Cardiac muscle cell (in vitro differentiated cells and primary cell): ENCODE measurements around the gene TRIM75. TPM values are rescaled to one million over a fixed set of nuclear protein-coding genes. Genes with fewer than 3 reads are reported as not detected.

Experiments
- DNase-seq, 2 donors: peaks; one replicate each; pipeline versions ENCODE4 v3.0.0 to v3.0.0-alpha.2; 2010 to 2017; ENCODE audit warnings: low read depth in 1 of 2, low spot score in 1 of 2
- H3K27ac ChIP-seq: fragments of 200-600 bp; sonication (generic); 2 replicates; pipeline ENCODE4 v1.5.1; 2016
- H3K27me3 ChIP-seq: fragments of 200-600 bp; sonication (generic); 2 replicates; pipeline ENCODE4 v1.6.0; 2016; ENCODE audit warnings: control low read depth
- H3K36me3 ChIP-seq: fragments of 200-600 bp; sonication (generic); 2 replicates; pipeline ENCODE4 v1.5.1; 2016; ENCODE audit warnings: control low read depth
- H3K4me1 ChIP-seq: fragments of 200-600 bp; sonication (generic); 2 replicates; pipeline ENCODE4 v1.8.1; 2017; ENCODE audit warnings: low read depth, mild to moderate bottlenecking, mixed run types
- H3K4me3 ChIP-seq: fragments of 200-600 bp; sonication (generic); 2 replicates; pipeline ENCODE4 v1.5.1; 2016; ENCODE audit warnings: mild to moderate bottlenecking
- H3K9me3 ChIP-seq: fragments of 200-600 bp; sonication (generic); 2 replicates; pipeline ENCODE4 v1.5.1; 2017; ENCODE audit warnings: low read depth, mild to moderate bottlenecking, control low read depth
- CTCF ChIP-seq: IDR thresholded peaks from 2 replicates; pipeline ENCODE4 v1.5.1; 2012; ENCODE audit warnings: low read depth, mild to moderate bottlenecking, low read length
- polyA plus RNA-seq: library from polyadenylated mRNA; unstranded; fragments of >200 nt; fragmentation: Nextera tagmentation; extraction: Ambion mirVana; gene quantifications from 2 replicates; pipeline ENCODE4 v1.2.1, GENCODE V29; 2016
- total RNA-seq: library from RNA; depleted of rRNA; stranded (reverse); fragments of >200 nt; gene quantifications from 2 replicates; pipeline ENCODE4 v1.2.3, GENCODE V29; 2016

The TRIM75 gene
- total and polyA plus RNA-seq, 2 experiments from 2014 or later, result not detected

- Histone ChIP-seq H3K36me3 (peaks cover 4% of the 10 kb centered on the region), H3K27me3 (no peaks in the 10 kb centered on the region), H3K27ac (no peak overlapping the region), H3K4me1 (no peaks in the 10 kb centered on the region), H3K4me3 (no peak overlapping the region), H3K9me3 (no peaks in the 10 kb centered on the region)
- DNase-seq, result peak; percentile 43 to 49
- peak; percentile 62 for TF ChIP-seq CTCF
Measured at GRCh38 chr4:165096776-165097175, 43.1 kb downstream of the TRIM75 start.

GRCh38 chr4:165101641-165102040, 48.0 kb downstream of the TRIM75 start:
- H3K4me3 ChIP-seq, result no peak overlapping the region
- H3K4me1 ChIP-seq, result no peaks in the 10 kb centered on the region
- H3K36me3 ChIP-seq, result peaks cover 8% of the 10 kb centered on the region
- DNase-seq, result no peak
- no peak overlapping the region for H3K27ac ChIP-seq
- no peaks in the 10 kb centered on the region for H3K9me3 ChIP-seq
- no peaks in the 10 kb centered on the region for H3K27me3 ChIP-seq
- no peak for TF ChIP-seq CTCF

GRCh38 chr4:165106518-165106917, 52.9 kb downstream of the TRIM75 start:
- peaks cover 5% of the 10 kb centered on the region for H3K36me3 ChIP-seq
- no peaks in the 10 kb centered on the region for H3K27me3 ChIP-seq
- DNase-seq, result no peak
- no peak for TF ChIP-seq CTCF
- H3K9me3 ChIP-seq, result no peaks in the 10 kb centered on the region
- H3K4me3 ChIP-seq, result no peak overlapping the region
- H3K4me1 ChIP-seq, result no peaks in the 10 kb centered on the region
- no peak overlapping the region for H3K27ac ChIP-seq

Other genes with a start within 250 kb of the TRIM75 start
- gene APELA, start 176.7 kb upstream of the TRIM75 start, total RNA-seq, result 2.3 and 2.8 TPM in 2 replicates
- gene APELA, start 176.7 kb upstream of the TRIM75 start, polyA plus RNA-seq, result 4.2 and 5.8 TPM in 2 replicates
- gene TRIM61, start 76.2 kb upstream of the TRIM75 start, total RNA-seq, result 1.9 and 2.2 TPM in 2 replicates
- gene TRIM61, start 76.2 kb upstream of the TRIM75 start, polyA plus RNA-seq, result 1.4 and 1.6 TPM in 2 replicates
- 0.07 TPM in 1 of 2 replicates, not detected in the other for gene TRIM60, start 21.9 kb upstream of the TRIM75 start, total RNA-seq
- not detected in 2 replicates for gene TRIM60, start 21.9 kb upstream of the TRIM75 start, polyA plus RNA-seq
- 5.2 and 7.7 TPM in 2 replicates for gene TMEM192, start 59.0 kb downstream of the TRIM75 start, total RNA-seq
- 14.0 and 17.3 TPM in 2 replicates for gene TMEM192, start 59.0 kb downstream of the TRIM75 start, polyA plus RNA-seq
- 35.3 and 39.7 TPM in 2 replicates for gene KLHL2, start 153.7 kb downstream of the TRIM75 start, total RNA-seq
- 39.8 and 46.3 TPM in 2 replicates for gene KLHL2, start 153.7 kb downstream of the TRIM75 start, polyA plus RNA-seq